Measurements from ENCODE around the gene MAFG. TPM values are rescaled to one million over a fixed set of nuclear protein-coding genes. Genes with fewer than 3 reads are reported as not detected.
A peak's percentile ranks its signal among the peaks of the same experiment; 100 is the strongest.

MAFG gene
- total and polyA plus RNA-seq, 2 of the 13 experiments (the other 11 are each of a cell fraction or from before 2014, with no cell fraction given): 14.5 to 20.0 TPM

GRCh38 chr17:81959362-81960129 is 32.0 kb upstream of the MAFG start (continued):
- 0 out of 2 replicates have a peak, but pooled peaks have one; percentile 29 for TF ChIP-seq HINFP (CRISPR knock-in tag; IDR thresholded peaks at IDR 0.05; ENCODE audit: low read depth)
- no peak; the same call in 1 of the 2 replicates for TF ChIP-seq KLF13 (CRISPR knock-in tag; IDR thresholded peaks at IDR 0.05)
- no peak for TF ChIP-seq RFX1 (IDR thresholded peaks at IDR 0.05)
- TF ChIP-seq NFRKB (IDR thresholded peaks at IDR 0.05): no peak
- TF ChIP-seq, protein P1, sequence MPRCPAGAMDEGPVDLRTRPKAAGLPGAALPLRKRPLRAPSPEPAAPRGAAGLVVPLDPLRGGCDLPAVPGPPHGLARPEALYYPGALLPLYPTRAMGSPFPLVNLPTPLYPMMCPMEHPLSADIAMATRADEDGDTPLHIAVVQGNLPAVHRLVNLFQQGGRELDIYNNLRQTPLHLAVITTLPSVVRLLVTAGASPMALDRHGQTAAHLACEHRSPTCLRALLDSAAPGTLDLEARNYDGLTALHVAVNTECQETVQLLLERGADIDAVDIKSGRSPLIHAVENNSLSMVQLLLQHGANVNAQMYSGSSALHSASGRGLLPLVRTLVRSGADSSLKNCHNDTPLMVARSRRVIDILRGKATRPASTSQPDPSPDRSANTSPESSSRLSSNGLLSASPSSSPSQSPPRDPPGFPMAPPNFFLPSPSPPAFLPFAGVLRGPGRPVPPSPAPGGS (CRISPR knock-in tag; IDR thresholded peaks at IDR 0.05): no peak
- no peak for TF ChIP-seq SOX6 (IDR thresholded peaks at IDR 0.05)
- TF ChIP-seq SOX6 (CRISPR knock-in tag; IDR thresholded peaks at IDR 0.05): no peak
- TF ChIP-seq, protein P2, sequence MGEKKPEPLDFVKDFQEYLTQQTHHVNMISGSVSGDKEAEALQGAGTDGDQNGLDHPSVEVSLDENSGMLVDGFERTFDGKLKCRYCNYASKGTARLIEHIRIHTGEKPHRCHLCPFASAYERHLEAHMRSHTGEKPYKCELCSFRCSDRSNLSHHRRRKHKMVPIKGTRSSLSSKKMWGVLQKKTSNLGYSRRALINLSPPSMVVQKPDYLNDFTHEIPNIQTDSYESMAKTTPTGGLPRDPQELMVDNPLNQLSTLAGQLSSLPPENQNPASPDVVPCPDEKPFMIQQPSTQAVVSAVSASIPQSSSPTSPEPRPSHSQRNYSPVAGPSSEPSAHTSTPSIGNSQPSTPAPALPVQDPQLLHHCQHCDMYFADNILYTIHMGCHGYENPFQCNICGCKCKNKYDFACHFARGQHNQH (CRISPR knock-in tag; IDR thresholded peaks at IDR 0.05): no peak
- TF ChIP-seq, protein P3, sequence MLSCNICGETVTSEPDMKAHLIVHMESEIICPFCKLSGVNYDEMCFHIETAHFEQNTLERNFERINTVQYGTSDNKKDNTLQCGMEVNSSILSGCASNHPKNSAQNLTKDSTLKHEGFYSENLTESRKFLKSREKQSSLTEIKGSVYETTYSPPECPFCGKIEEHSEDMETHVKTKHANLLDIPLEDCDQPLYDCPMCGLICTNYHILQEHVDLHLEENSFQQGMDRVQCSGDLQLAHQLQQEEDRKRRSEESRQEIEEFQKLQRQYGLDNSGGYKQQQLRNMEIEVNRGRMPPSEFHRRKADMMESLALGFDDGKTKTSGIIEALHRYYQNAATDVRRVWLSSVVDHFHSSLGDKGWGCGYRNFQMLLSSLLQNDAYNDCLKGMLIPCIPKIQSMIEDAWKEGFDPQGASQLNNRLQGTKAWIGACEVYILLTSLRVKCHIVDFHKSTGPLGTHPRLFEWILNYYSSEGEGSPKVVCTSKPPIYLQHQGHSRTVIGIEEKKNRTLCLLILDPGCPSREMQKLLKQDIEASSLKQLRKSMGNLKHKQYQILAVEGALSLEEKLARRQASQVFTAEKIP (CRISPR knock-in tag; IDR thresholded peaks at IDR 0.05; ENCODE audit: borderline replicate concordance): no peak
- no peak for TF ChIP-seq POLR2AphosphoS2 (IDR thresholded peaks at IDR 0.05; ENCODE audit: low read depth, low read length)
- no peak for TF ChIP-seq CEBPG (CRISPR knock-in tag; IDR thresholded peaks at IDR 0.05)
- 0 out of 2 replicates have a peak, but pooled peaks have one; percentile 44 for TF ChIP-seq ZNF251 (CRISPR knock-in tag; IDR thresholded peaks at IDR 0.05)
- TF ChIP-seq IRF2 (CRISPR knock-in tag; IDR thresholded peaks at IDR 0.05): no peak
- TF ChIP-seq ZNF33A (CRISPR knock-in tag; IDR thresholded peaks at IDR 0.05; ENCODE audit: borderline replicate concordance): no peak
- peak; percentile 45; the same call in 1 of the 2 replicates for TF ChIP-seq IRX3 (CRISPR knock-in tag; IDR thresholded peaks at IDR 0.05; ENCODE audit: borderline replicate concordance, low read depth)
- TF ChIP-seq CSRNP1 (CRISPR knock-in tag; IDR thresholded peaks at IDR 0.05): no peak; the same call in 1 of the 2 replicates
- 0 out of 2 replicates have a peak, but pooled peaks have one; percentile 71 for TF ChIP-seq MATR3 (CRISPR knock-in tag; IDR thresholded peaks at IDR 0.05)
- TF ChIP-seq ZNF367 (CRISPR knock-in tag; IDR thresholded peaks at IDR 0.05; ENCODE audit: borderline replicate concordance): no peak; the same call in 1 of the 2 replicates
- TF ChIP-seq YEATS4 (CRISPR knock-in tag; IDR thresholded peaks at IDR 0.05; ENCODE audit: borderline replicate concordance): peak; percentile 78
- TF ChIP-seq ZNF510 (CRISPR knock-in tag; IDR thresholded peaks at IDR 0.05; ENCODE audit: low read depth): no peak; the same call in 1 of the 2 replicates
- TF ChIP-seq SMARCE1 (IDR thresholded peaks at IDR 0.05; ENCODE audit: borderline replicate concordance): 0 out of 2 replicates have a peak, but pooled peaks have one; percentile 13
- TF ChIP-seq KDM3A (CRISPR knock-in tag; IDR thresholded peaks at IDR 0.05; ENCODE audit: low read depth): no peak; the same call in 1 of the 2 replicates
- TF ChIP-seq RCOR2 (CRISPR knock-in tag; IDR thresholded peaks at IDR 0.05): no peak

Measured in HepG2 (cell line).